Placental epithelial cell (primary cell): Measurements from ENCODE around the gene PLXNB2. TPM values are rescaled to one million over a fixed set of nuclear protein-coding genes. Genes with fewer than 3 reads are reported as not detected.

Experiments
- total RNA-seq: library from RNA; depleted of rRNA; stranded (reverse); fragments of >200 nt; gene quantifications from 2 replicates; pipeline ENCODE4 v1.2.3, GENCODE V29; 2012

Gene PLXNB2, protein sequence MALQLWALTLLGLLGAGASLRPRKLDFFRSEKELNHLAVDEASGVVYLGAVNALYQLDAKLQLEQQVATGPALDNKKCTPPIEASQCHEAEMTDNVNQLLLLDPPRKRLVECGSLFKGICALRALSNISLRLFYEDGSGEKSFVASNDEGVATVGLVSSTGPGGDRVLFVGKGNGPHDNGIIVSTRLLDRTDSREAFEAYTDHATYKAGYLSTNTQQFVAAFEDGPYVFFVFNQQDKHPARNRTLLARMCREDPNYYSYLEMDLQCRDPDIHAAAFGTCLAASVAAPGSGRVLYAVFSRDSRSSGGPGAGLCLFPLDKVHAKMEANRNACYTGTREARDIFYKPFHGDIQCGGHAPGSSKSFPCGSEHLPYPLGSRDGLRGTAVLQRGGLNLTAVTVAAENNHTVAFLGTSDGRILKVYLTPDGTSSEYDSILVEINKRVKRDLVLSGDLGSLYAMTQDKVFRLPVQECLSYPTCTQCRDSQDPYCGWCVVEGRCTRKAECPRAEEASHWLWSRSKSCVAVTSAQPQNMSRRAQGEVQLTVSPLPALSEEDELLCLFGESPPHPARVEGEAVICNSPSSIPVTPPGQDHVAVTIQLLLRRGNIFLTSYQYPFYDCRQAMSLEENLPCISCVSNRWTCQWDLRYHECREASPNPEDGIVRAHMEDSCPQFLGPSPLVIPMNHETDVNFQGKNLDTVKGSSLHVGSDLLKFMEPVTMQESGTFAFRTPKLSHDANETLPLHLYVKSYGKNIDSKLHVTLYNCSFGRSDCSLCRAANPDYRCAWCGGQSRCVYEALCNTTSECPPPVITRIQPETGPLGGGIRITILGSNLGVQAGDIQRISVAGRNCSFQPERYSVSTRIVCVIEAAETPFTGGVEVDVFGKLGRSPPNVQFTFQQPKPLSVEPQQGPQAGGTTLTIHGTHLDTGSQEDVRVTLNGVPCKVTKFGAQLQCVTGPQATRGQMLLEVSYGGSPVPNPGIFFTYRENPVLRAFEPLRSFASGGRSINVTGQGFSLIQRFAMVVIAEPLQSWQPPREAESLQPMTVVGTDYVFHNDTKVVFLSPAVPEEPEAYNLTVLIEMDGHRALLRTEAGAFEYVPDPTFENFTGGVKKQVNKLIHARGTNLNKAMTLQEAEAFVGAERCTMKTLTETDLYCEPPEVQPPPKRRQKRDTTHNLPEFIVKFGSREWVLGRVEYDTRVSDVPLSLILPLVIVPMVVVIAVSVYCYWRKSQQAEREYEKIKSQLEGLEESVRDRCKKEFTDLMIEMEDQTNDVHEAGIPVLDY (N-terminal part only)
- 146 and 180 TPM in 2 replicates for total RNA-seq

DNA sequence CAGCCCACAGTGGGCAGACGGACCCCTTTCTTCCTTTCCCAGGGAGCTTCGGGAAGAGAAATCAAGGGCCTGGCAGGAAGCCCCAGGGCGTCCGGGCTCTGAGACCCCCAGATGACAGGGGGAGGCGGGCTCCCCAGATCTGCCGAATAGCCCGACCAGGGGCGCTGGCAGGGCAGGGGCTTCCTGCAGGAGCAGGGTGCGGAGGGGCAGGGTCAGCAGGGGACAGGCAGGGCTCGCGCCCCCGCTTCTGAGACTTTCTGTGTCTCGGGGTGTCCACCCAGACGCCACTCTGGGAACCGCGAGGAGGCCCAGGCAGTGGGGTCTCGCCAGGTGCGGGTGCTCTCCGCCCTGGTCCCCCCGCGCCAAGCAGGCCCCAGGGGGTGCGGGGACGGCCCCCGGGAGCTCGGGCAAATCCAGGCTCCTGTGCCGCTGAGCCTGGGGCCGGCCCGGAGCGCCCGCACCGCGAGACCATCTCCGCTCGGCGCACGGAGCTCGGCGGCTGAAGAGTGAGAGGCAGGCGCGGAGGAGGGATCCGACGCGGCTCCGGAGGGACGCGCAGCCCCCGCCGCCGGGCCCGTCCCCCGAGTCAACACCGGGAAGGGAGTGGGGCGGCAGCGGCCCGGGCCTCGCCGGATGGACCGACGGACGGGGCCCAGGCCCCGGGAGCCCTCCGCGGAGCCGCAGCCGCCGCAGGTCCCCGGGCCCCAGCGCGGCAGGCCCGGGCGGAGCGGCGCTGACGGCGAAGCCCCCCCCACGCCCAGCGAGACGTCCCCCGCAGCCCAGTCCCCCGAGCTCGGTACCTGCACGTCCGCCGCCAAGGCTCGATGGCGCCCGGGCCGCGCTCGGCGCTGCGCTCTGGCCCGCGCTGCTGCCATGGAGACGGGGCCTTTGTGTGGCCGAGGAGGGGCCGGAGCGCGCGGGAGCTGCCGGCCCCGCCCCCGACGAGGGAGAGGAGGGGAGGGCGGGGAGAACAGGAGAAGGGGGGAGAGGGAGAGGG lies at the start of gene PLXNB2:
PLXNB2 (minus strand) TSS at position 894 of the 997 bp plus-strand sequence. CDS start 17,062 bp downstream, outside the sequence.

DNA sequence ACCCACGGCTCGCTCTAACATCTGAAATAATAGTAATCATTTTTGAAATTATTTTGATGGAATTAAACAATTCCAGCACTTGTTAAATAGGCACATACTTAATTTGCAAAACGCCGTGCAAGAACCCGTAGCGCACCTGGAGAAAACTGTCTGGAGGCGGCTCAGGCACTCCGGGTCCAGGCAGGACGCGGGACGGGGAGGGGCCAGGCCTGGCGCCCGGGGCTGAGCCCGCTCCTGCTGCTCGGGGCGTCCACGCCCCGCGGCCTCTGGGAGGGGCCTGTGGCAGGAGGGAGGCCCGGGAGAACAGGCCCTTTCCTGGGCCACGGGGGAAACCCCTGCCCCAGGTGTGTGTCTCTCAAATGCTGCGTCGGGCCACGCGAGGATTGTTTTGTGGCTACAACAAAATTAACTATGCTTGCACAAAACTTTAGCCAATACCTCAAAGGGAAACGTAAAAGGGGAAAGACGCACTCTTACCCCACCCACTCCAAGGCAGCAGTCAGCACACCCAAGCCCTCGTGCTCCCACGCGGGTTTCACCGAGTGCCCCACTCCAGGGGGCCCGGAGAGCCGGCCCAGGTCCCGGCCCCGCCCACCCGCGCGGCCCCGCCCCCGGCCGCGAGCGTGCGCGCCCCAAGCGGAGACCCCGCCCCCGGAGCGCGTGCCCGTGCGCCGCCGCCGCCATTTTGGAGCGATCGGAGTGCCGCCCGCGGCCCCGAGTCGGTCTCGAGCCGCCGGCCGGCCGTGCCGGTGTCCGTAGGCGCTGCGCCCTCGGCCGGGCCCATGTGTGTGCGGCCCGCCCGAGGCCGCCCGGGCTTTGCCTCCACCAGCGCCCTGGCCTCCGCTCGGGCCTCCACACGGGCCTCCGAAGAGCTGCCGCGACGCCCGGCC lies 35.5 kb upstream of the PLXNB2 start, which contains the start of gene PPP6R2:
PPP6R2 (plus strand) TSS at position 677 of the 890 bp plus-strand sequence. CDS start 50,582 bp downstream, outside the sequence.

DNA sequence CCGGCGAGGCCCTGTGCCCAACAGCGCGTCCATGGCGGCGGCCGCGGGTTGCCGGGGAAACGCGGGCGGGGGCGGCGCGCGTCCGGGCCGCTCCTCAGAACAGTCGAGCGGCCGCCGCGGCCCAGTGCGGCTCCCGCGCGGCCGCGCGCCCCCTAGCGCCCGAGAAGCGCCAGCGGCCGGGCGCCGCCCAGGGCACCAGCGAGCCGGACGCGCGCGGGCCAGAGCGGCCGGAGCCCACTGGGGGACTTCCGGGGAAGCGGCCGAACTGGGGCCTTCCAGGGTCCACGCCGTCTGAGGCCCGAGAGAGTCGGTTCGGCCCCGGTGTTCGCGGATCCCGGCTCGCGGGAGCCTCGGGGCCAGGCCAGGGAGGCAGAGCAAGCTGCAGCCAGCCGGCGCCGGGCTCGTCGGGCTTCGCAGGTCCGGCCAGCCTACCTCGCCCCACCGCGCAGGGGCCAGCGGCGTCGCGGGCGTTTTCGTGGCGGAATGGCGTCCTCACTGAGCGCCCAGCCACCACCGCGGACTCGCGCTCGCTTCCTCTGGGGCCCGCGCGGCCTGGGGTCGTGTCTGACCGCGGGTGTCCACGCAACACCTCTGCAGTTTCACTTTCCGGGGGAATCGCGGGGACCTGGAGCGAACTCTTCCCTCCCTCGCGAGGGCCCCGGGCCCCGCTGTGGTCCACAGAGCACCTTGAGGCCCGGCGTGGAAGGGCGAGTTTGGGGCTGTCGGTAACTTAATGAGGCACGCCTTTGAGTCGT lies 19.7 kb upstream of the PLXNB2 start, which contains the start of gene DENND6B:
DENND6B (minus strand) TSS at position 57 of the 755 bp plus-strand sequence; CDS start at position 33, 24 bp downstream.

DNA sequence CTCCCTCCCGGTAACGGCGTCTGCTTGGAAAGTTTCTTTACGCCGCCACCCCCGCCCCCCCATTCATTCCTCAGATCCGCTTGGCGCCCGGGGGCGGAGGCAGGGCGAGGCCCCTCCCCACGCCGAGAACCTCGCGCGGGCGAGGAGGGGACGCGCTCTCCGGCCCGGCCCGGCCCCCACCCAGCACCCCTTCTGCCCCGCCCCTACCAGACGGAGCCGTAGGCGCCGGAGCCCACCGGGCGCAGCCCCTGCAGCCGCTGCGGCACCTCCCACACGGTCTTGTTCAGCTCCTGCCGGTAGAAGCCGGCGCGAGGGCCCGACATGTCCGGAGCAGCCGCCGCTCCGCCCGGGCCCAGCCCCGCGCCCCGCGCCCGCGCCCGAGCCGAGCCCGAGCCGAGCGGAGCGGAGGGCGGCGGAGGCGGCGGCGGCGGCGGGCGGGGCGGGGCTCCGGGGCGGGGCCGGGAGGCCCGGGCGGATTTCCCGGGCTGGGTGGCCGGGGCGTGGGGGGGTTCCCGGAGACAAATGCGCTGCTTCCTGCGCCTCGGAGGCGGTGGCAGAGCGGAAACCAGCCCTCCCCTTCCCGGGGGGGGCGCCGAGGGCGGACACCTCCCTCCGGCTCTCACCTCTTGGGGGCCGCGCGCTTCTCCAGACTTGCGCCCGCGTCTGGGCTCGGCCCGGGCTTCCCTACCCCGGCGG lies 37.3 kb downstream of the PLXNB2 start, which contains the start of gene MAPK11:
MAPK11 (minus strand) TSS at position 411 of the 696 bp plus-strand sequence; CDS start at position 323, 88 bp downstream.

DNA sequence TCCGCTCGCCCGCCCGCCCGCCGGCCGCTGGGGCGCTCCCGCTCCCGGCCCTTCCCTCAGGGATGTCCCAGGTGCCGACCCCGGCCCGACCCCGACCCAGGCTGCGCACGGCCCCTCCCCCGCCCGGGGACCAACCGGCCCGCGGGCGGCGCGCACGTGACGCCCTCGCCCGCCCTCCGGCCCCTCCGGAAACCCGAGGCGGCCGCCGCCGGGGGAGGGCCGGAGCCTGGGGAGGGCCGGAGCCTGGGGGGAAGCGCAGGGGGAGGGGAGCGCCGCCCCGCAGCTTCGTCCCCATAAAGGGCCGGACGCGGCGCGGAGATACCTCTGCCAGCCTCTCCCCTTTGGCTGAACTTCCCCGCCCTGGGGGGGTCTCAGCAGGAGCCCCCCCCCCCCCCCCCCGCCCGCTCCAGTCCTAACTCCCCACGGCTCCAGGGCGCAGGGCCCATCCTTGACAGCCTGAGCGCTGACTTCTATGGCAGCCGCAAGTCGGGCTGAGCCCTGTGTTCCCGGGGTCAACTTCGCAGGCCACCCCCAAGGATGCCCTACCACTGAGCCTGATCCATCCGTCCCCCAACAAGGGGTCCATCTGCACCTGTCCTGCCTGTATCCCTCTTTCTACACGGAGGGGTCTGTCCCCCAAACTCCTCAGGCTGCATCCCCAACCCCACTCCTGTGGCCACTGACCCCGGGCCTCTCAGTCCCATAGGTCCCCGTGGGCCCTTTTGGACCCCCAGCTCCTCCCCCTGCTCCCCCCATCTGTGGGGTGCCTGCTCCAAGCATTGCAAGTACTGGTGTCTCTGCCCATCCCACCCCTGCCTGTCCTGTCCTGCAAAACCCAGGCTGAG lies 45.6 kb downstream of the PLXNB2 start, which contains the start of gene MAPK12:
MAPK12 (minus strand) TSS at position 69 of the 845 bp plus-strand sequence. CDS start 174 bp downstream, outside the sequence.

DNA sequence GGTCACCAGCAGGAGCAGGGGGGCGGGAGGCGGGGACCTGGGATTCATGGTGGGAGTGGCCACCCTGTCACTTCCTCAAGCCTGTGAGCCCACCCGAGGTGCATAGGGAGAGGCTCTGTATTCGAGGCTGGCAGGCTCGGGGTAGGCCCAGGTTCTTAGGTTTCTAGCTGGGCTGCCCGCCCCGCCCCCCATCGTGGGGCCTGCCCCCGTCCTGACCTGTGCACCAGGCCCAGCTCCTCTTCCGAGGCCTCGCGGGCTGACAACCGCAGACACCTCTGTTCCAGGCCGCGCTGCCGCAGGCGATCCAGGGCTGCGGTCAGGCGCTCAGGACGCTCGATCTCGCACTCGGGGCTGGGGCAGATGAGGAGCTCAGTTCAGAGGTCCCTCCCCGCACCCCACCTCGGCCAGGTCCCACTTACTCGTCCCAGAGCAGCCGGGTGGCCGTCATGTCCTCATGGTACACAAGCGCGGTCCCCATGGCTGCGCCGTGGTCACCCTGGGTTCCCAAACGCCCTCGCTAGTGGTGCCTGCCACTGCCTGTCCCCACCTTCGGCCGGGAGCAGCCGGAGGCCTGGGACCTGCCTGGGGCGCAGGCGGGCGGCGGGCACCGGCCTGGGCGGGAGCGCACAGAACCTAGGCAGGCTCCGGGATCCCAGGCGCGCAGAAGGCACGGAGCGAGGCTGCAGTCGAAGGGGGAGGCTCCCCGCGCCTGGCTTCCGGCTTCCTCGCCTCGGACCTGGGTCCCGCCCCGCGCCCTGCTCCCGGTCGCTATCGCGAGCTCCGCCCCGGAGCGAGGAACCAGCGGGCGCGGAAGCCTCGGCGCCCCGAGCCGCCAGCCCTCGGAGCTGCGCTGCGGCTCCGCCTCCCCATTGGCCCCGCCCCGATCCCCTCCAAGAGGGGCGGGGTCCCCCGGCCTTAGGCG lies 56.6 kb downstream of the PLXNB2 start, which contains the start of gene HDAC10:
HDAC10 (minus strand) TSS at position 711 of the 922 bp plus-strand sequence; CDS start at position 478, 233 bp downstream.

DNA sequence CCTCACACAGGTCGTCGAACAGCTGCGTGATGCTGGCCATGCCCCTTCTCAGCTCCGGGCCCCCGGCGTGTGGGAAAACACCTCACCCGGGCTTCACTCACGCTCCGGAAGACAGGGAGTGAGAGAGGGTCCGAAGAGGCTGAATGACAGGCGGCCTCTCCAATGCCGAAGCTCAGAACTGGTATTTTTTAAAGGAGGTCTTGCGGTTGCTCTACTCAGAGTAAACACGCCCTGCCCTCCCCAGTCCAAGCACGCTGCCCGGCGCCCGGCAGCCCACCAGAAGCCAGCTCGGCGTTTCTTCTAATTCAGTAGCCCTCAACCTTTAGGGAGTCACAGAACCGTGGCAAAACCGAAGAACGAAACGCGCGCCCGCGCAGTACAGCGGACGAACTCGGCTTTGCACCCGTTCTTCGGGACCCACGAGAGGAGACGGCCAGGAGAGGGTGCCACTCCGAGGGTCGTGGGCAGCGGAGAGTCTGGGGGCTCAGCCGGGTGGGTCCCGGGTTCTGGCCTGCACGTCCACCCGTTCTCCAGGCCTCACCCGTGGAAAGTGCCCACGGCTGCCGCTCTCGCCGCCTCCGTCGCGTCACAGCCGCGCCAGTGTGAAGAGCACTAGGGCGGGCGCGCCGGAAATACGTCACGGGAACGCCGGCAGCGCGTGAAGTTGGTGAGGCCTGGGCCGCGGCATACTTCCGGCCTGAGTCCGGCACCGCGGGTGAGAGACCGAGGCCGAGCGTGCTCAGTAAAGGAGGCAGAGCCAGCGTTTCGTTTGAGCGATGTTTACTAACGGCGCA lies 62.8 kb downstream of the PLXNB2 start, which contains the start of gene TUBGCP6:
TUBGCP6 (minus strand) TSS at position 604 of the 794 bp plus-strand sequence; CDS start at position 40, 564 bp downstream.

Other genes with a start within 250 kb of the PLXNB2 start
- not detected in 2 replicates for gene TTLL8, start 249.3 kb downstream of the PLXNB2 start, total RNA-seq
- under 0.01 TPM in 2 replicates for gene MLC1, start 222.2 kb downstream of the PLXNB2 start, total RNA-seq
- 0.11 and 0.39 TPM in 2 replicates for gene MOV10L1, start 217.6 kb downstream of the PLXNB2 start, total RNA-seq
- gene PANX2, start 136.9 kb downstream of the PLXNB2 start, total RNA-seq = under 0.01 and 0.22 TPM in 2 replicates
- gene TRABD, start 121.7 kb downstream of the PLXNB2 start, total RNA-seq = 34.2 and 42.7 TPM in 2 replicates
- 20.4 and 26.8 TPM in 2 replicates for gene SELENOO, start 106.6 kb downstream of the PLXNB2 start, total RNA-seq
- gene TUBGCP6, start 62.6 kb downstream of the PLXNB2 start, total RNA-seq = 34.5 and 44.2 TPM in 2 replicates
- 28.7 and 34.9 TPM in 2 replicates for gene HDAC10, start 56.4 kb downstream of the PLXNB2 start, total RNA-seq
- 3.4 and 7.9 TPM in 2 replicates for gene MAPK12, start 46.0 kb downstream of the PLXNB2 start, total RNA-seq
- gene MAPK11, start 37.3 kb downstream of the PLXNB2 start, total RNA-seq = 2.3 and 2.7 TPM in 2 replicates
- gene DENND6B, start 19.4 kb upstream of the PLXNB2 start, total RNA-seq = 2.6 and 6.3 TPM in 2 replicates
- 64.7 and 65.6 TPM in 2 replicates for gene PPP6R2, start 35.7 kb upstream of the PLXNB2 start, total RNA-seq
- gene SBF1, start 167.4 kb upstream of the PLXNB2 start, total RNA-seq = 82.1 and 112 TPM in 2 replicates
- 0.79 and 2.1 TPM in 2 replicates for gene ADM2, start 173.9 kb upstream of the PLXNB2 start, total RNA-seq
- not detected in 2 replicates for gene MIOX, start 179.2 kb upstream of the PLXNB2 start, total RNA-seq
- gene LMF2, start 200.1 kb upstream of the PLXNB2 start, total RNA-seq = 53.4 and 78.2 TPM in 2 replicates
- 30.2 and 39.6 TPM in 2 replicates for gene NCAPH2, start 200.6 kb upstream of the PLXNB2 start, total RNA-seq
- gene SCO2, start 218.0 kb upstream of the PLXNB2 start, total RNA-seq = 2.4 and 3.3 TPM in 2 replicates
- gene TYMP, start 222.4 kb upstream of the PLXNB2 start, total RNA-seq = 27.8 and 100 TPM in 2 replicates
- gene KLHDC7B, start 238.3 kb upstream of the PLXNB2 start, total RNA-seq = 0.11 and 0.79 TPM in 2 replicates